ENCODE results near the gene SMARCD3.

- no peak for TF ChIP-seq POLR2A (IDR thresholded peaks at IDR 0.05)
- no peak for TF ChIP-seq CTCF (IDR thresholded peaks at IDR 0.05)
These were observed 19.2 kb downstream of the SMARCD3 start for GRCh38 chr7:151229249-151229648.

All from testis (tissue), 2 donors.